Ectodermal cell (in vitro differentiated cells): ENCODE data around the gene SPTBN1.

Experiments
- H3K27ac ChIP-seq: 2 replicates; pipeline ENCODE4 v1.7.0; 2013; ENCODE audit warnings: mild to moderate bottlenecking, low read depth, low read length; ENCODE audit not compliant: insufficient read depth, poor library complexity, severe bottlenecking
- H3K27me3 ChIP-seq: 2 replicates; pipeline ENCODE4 v1.7.0; 2013; ENCODE audit warnings: mild to moderate bottlenecking, low read length; ENCODE audit not compliant: insufficient read depth, control insufficient read depth, poor library complexity, severe bottlenecking
- H3K36me3 ChIP-seq: one replicate; pipeline ENCODE4 v1.7.0; 2013; ENCODE audit warnings: low read length; ENCODE audit not compliant: control insufficient read depth, insufficient read depth
- H3K4me1 ChIP-seq: one replicate; pipeline ENCODE4 v1.7.0; 2013; ENCODE audit warnings: low read length; ENCODE audit not compliant: control insufficient read depth, insufficient read depth
- H3K4me3 ChIP-seq: 2 replicates; pipeline ENCODE4 v1.7.0; 2013; ENCODE audit warnings: low read depth, low read length, control low read depth; ENCODE audit not compliant: insufficient read depth
- H3K9me3 ChIP-seq: 2 replicates; pipeline ENCODE4 v1.7.0; 2013; ENCODE audit warnings: mild to moderate bottlenecking, low read length, moderate library complexity; ENCODE audit not compliant: control insufficient read depth
- WGBS, 2 experiments: methylation state at CpG; one replicate each; pipeline ENCODE4 v1.1.7; 2013; ENCODE audit warnings: missing lambda C conversion rate in 2 of 2; 5-methylcytosine and 5-hydroxymethylcytosine counted together

SPTBN1 gene

GRCh38 chr2:54434229-54434628, 21.9 kb upstream of the SPTBN1 start:
- Histone ChIP-seq H3K4me1 (peaks cover 9% of the 10 kb centered on the region), H3K36me3 (no peaks in the 10 kb centered on the region), H3K9me3 (no peaks in the 10 kb centered on the region), H3K4me3 (no peak overlapping the region), H3K27me3 (no peaks in the 10 kb centered on the region), H3K27ac (no peak overlapping the region)
- WGBS, 2 experiments: 94 to 95% methylated on average over 4 of the region's 4 CpGs

GRCh38 chr2:54434711-54435110, 21.4 kb upstream of the SPTBN1 start:
- no peaks in the 10 kb centered on the region for H3K36me3 ChIP-seq
- no peaks in the 10 kb centered on the region for H3K9me3 ChIP-seq
- H3K27ac ChIP-seq: no peak overlapping the region
- peaks cover 9% of the 10 kb centered on the region for H3K4me1 ChIP-seq
- 89 to 98% methylated on average over 2 of the region's 2 CpGs for whole genome bisulfite sequencing, 2 experiments
- H3K4me3 ChIP-seq: no peak overlapping the region
- no peaks in the 10 kb centered on the region for H3K27me3 ChIP-seq

GRCh38 chr2:54435325-54436226, 20.6 kb upstream of the SPTBN1 start:
- 93 to 94% methylated on average over 6 to 7 of the region's 8 CpGs for WGBS, 2 experiments

GRCh38 chr2:54437588-54437987, 18.5 kb upstream of the SPTBN1 start:
- Histone ChIP-seq H3K36me3 (no peaks in the 10 kb centered on the region), H3K27me3 (no peaks in the 10 kb centered on the region), H3K27ac (no peak overlapping the region), H3K9me3 (no peaks in the 10 kb centered on the region), H3K4me1 (peaks cover 2% of the 10 kb centered on the region), H3K4me3 (no peak overlapping the region)

More at GRCh38 chr2:54435325-54436226, 20.6 kb upstream of the SPTBN1 start:
- Histone ChIP-seq H3K27ac (no peak overlapping the region), H3K4me1 (peaks cover 9% of the 10 kb centered on the region), H3K27me3 (no peaks in the 10 kb centered on the region), H3K4me3 (no peak overlapping the region), H3K36me3 (no peaks in the 10 kb centered on the region), H3K9me3 (no peaks in the 10 kb centered on the region)

- Histone ChIP-seq H3K4me1 (no peaks in the 10 kb centered on the region), H3K27ac (no peak overlapping the region), H3K27me3 (no peaks in the 10 kb centered on the region), H3K36me3 (no peaks in the 10 kb centered on the region), H3K4me3 (no peak overlapping the region), H3K9me3 (no peaks in the 10 kb centered on the region)
- 79 to 86% methylated on average over 6 to 7 of the region's 7 CpGs for WGBS, 2 experiments
Observed at GRCh38 chr2:54438271-54438670, 17.9 kb upstream of the SPTBN1 start.

- Histone ChIP-seq H3K27me3 (no peaks in the 10 kb centered on the region), H3K4me3 (no peak overlapping the region), H3K27ac (no peak overlapping the region), H3K4me1 (no peaks in the 10 kb centered on the region), H3K36me3 (no peaks in the 10 kb centered on the region), H3K9me3 (no peaks in the 10 kb centered on the region)
- 93 to 95% methylated on average over 4 of the region's 4 CpGs for WGBS, 2 experiments
Observed at GRCh38 chr2:54439582-54439981, 16.5 kb upstream of the SPTBN1 start.

- WGBS, 2 experiments: 92 to 95% methylated on average over 2 of the region's 2 CpGs
- no peaks in the 10 kb centered on the region for H3K36me3 ChIP-seq
- H3K27ac ChIP-seq: no peak overlapping the region
- no peak overlapping the region for H3K4me3 ChIP-seq
- H3K9me3 ChIP-seq: no peaks in the 10 kb centered on the region
- no peaks in the 10 kb centered on the region for H3K27me3 ChIP-seq
- H3K4me1 ChIP-seq: no peaks in the 10 kb centered on the region
Observed at GRCh38 chr2:54440050-54440449, 16.1 kb upstream of the SPTBN1 start.

GRCh38 chr2:54444503-54444902, 11.6 kb upstream of the SPTBN1 start:
- H3K4me3 ChIP-seq: no peak overlapping the region
- no peaks in the 10 kb centered on the region for H3K4me1 ChIP-seq
- no peak overlapping the region for H3K27ac ChIP-seq
- H3K9me3 ChIP-seq: no peaks in the 10 kb centered on the region
- no peaks in the 10 kb centered on the region for H3K36me3 ChIP-seq
- 95% methylated on average over 1 of the region's 1 CpG; no CpG with 5 or more reads in 1 of the 2 experiments for WGBS, 2 experiments
- H3K27me3 ChIP-seq: no peaks in the 10 kb centered on the region

- Histone ChIP-seq H3K36me3 (no peaks in the 10 kb centered on the region), H3K9me3 (no peaks in the 10 kb centered on the region), H3K27me3 (no peaks in the 10 kb centered on the region), H3K4me3 (no peak overlapping the region), H3K27ac (no peak overlapping the region), H3K4me1 (no peaks in the 10 kb centered on the region)
Observed at GRCh38 chr2:54446122-54446521, 10.0 kb upstream of the SPTBN1 start.

- H3K4me3 ChIP-seq: no peak overlapping the region
- no peak overlapping the region for H3K27ac ChIP-seq
- WGBS, 2 experiments: 72 to 73% methylated on average over 2 of the region's 2 CpGs
- no peaks in the 10 kb centered on the region for H3K9me3 ChIP-seq
- H3K4me1 ChIP-seq: no peaks in the 10 kb centered on the region
- H3K36me3 ChIP-seq: no peaks in the 10 kb centered on the region
- H3K27me3 ChIP-seq: no peaks in the 10 kb centered on the region
Observed at GRCh38 chr2:54446625-54447024, 9.5 kb upstream of the SPTBN1 start.
